Central memory CD4-positive, alpha-beta T cell (primary cell): ENCODE data around the gene MOCS1.

Experiments
- DNase-seq: peaks from one replicate; pipeline ENCODE4 v3.0.0; 2022

The MOCS1 gene

DNA sequence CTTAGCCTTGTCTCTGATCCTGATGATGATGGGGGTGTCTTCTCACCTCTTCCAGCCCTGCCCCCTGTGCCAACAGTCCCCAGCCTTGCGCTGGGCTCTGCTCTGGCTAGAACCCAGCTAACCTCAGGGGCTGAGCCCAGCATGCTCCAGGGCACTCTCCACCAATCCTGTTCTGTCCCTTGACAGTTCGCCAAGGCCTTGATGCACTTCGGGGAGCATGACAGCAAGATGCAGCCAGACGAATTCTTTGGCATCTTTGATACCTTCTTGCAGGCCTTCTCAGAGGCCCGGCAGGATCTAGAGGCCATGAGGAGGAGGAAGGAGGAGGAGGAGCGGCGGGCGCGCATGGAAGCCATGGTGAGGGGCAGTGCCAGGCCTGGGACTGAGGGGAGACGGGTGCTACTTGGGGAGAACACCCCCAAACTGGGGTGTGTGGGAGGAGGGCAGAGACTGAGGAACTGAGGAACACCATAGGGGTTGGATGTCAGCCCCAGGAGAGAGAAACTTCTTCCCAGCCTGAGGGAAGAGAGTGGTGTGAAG lies 33.1 kb downstream of the MOCS1 start:
- no peak for DNase-seq

DNA sequence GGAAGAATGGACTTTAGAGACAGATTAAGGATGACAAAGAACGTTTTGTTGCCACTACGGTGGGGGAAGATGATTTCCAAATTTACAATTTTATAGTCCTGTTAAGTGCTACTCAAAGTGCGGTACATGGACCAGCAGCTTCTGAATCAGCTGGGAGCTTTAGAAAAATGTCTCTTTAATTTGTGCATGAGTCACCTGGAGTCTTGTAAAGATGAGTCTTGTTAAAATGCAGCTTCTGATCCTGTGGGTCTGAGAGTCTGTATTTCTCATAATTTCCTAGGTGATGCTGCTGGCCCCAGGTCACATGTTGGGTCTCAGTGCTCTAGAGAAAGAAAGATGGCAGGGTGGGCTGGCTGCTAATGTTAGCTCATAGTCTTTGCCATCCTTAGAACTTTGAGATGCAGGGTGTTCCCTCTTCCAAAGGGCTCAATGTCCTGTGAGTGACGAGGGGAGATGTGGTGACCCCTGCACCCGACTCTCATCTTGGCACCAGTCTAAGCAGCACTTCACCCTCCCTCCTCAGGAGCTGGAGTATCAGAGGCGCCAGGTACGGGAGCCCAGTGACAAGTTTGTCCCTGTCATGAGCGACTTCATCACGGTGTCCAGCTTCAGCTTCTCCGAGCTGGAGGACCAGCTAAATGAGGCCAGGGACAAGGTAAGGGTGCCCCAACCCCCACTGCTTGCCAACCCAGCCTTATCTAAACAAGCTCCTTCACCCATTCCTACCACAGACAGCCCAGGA lies 34.5 kb downstream of the MOCS1 start:
- no peak for DNase-seq

DNA sequence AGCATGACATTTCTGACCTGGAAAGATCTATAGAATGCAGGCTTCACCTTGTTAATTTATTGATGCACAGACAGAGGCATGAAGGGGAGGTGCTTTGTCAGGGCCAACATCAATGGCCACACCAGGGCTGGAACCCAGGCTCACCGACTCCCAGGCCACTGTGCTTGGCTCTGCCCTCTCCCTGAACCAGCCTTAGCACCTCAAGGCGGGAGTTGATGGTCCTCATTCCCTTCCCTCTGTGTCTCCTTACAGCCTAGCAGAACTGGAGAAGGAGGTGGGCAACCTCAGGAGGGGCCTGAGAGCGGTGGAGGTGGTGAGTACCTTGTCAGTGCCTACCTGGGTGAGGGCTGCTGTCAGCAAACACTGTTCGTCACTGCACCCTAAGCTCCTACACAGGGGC lies 35.6 kb downstream of the MOCS1 start:
- no peak for DNase-seq

DNA sequence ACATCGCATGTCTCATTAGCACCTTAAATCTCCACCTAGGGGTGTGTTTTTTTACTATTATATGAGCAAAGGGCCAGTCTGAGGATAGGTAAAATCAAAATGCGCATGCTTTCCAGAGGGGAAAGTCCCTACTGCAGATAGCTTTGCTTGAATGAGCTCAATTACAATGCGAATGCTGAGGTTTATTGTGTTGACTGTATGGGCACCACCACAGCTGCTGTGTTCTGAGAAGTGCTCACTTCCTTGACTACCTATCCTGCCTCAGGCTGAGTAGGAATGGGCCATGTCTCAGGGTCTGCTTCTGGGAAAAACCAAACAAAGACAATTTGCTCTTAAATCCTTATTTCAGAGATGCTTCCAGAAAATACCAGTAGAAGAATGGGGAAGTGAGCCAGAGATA lies 36.6 kb downstream of the MOCS1 start:
- DNase-seq, result no peak

DNA sequence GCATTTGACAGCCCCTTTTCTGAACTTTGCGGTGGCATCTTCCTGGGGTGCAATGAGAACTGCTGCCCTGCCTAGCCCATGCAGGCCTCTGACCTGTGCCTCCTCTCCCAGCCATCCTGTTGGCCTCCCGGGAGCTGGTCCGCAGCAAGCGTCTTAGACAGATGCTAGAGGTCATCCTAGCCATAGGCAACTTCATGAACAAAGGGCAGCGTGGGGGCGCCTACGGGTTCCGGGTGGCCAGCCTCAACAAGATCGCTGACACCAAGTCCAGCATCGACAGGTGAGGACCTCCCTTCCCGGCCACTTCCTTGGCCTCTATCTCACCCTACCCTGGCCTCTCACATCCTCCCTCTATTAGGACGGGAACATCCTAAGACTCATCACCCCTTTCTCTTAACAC lies 37.6 kb downstream of the MOCS1 start:
- DNase-seq, result no peak

DNA sequence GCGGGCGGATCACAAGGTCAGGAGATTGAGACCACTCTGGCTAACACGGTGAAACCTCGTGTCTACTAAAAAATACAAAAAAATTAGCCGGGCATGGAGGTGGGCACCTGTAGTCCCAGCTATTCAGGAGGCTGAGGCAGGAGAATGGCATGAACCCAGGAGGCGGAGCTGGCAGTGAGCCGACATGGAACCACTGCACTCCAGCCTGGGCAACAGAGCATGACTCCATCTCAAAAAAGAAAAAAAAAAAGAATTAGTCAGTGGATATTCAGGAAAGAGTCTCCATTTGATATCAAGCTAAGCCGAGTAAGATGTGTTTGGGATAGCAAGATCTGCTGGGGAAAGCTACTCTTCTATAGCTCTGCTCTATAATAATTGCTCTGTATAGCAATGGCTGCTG lies 41.0 kb downstream of the MOCS1 start:
- no peak for DNase-seq

DNA sequence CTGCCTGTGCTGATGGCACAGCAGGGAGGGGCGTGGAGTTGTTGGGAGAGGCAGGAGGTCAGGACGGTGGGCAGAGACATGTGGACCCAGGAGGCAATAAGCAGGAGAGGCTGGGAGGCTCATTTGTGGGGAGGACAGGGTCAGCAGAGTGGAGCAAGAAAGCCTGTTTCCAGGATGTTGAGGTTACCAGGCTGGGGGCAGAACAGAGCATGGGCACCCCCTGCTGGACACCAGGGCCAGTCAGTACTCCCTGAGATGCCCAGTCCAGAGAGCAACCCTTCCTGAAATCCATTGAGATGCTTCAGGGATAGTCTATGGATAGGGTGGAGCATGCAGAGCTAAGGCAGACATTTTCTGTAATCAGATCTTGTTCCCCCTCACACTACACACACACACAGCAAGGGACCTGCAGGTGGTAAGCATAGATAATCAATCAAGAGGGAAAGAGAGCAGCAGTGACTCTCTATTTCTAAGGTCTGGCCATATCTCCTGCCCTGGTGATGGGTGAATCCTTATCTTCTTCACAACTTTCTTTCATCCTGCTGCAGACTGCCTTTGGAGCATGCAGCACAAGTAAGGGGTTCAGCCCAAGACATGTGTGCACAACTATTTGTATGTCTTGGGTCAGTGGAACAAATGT lies 41.7 kb downstream of the MOCS1 start:
- DNase-seq, result no peak

DNA sequence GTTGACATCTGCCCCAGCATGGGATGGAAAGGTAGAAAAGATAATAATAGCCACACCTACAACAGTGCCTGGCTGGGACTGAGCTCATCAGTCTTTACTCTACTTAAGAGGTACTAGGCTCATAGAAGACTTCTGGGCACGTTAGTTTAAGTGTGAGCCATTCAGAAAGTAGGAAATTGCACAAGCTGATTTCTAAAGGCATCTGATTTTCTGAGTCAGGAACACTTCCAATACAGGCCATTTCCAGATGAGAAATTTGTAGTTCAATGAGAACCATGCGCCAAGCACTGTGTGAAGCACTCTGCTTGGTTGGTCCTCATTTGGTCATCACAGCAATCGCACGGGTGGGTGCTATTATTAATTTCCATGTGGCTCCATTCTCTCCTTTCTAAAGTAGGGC lies 42.3 kb downstream of the MOCS1 start:
- no peak for DNase-seq

DNA sequence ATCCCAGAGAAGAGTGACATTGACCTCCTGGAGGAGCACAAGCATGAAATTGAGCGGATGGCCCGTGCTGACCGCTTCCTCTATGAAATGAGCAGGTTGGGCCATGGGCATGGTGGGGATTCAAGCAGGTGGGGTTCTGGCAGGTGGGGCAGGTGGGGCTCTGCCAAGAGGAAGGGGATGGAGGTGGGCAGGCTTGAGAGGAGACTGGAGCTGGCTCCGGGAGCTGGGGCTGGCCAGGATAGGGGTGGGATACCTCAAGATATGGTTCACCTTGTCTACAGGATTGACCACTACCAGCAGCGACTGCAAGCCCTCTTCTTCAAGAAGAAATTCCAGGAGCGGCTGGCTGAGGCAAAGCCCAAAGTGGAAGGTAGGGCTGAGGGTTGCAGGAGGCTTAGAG lies 42.9 kb downstream of the MOCS1 start:
- DNase-seq, result no peak

DNA sequence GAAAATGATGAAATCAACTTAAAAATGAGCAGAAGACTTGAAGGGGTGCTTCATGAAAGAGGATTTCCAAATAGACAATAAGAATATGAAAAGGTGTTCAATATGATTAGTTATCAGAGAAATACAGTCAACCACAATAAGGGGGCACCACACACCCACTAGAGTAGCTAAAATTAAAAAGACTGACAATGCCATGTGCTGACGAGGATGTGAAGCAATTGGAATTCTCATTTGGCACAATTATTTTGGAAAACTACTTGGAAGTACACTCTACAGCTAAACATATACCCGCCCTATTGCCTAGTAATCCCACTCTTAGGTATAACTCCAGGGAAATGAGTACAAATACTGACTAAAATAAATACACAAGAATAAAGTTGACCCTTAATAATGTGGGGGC lies 45.0 kb downstream of the MOCS1 start:
- DNase-seq, result no peak

DNA sequence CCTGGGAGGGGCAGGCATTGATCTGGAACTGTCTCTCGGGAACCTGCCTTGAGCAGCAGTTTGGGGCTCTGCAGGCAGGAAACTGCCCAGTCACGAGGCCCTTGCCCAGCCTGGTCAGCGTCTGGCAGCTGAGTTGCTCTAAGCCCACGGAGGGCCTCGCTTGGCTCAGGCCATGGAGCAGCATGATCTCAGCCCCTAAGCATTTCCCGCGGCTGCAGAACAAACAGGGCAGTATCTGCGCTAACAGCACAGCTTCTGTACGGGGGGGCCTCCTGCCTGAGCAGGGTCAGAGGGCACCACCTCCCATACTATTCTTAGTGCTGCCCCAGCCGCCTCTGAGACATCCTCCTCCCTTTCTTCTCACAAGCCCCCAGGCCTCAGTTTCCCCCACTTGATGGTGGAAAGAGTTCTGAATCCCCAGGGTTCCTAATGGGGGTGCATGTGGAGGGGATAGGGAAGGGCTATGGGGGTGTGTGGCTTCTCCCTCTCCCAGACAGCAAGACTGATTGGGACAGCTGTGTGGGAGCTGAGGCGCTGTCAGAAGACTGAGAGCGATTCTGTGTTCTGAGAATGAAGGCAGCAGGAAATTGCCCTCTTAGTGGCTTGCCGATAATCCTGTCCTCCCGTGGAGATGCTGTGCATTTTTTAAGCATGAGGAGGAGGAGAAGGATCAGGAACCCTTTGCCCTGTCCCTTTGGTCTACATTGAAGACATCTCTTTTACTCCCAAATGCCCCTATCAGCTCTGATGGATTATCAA lies 46.4 kb downstream of the MOCS1 start:
- no peak for DNase-seq

DNA sequence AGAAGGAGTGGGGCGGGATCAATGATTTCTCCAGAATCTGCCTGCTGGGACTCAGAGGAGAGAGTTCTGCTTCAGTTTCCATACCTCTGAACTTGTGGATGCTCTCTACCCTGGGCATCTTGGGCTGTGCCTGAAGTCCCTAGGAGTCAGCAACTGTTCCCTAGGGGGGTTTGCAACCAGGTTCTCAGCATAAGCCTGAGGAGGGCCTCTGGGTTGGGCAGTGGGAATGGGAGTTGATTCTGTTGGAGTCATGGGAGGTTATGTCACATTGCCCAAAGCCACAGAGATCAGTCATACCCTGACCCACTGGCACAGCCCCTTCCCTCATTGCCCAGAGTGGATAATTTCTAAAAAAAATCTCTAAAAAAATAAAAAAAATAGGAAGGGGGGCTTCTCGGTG lies 47.4 kb downstream of the MOCS1 start:
- DNase-seq, result no peak

DNA sequence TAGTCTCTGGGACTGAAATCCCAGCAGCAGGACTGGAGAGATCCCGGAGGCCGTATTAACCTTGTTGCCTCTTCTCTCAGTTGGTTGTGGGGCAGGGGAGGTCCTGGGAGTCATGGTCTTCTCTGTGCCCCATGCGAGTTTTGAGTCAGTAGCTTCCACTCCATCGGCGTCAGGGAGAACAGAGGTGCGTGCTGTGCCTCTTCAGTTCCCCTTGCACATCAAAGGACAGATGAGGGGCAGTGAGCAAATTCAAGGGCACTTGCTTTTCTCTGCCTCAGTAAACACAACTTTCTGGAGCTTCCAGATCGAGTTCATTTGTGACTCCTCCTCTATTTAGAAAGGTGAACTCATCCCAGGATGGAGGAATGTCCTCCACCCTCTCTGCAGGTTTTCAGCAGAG lies 48.6 kb downstream of the MOCS1 start:
- DNase-seq, result no peak

DNA sequence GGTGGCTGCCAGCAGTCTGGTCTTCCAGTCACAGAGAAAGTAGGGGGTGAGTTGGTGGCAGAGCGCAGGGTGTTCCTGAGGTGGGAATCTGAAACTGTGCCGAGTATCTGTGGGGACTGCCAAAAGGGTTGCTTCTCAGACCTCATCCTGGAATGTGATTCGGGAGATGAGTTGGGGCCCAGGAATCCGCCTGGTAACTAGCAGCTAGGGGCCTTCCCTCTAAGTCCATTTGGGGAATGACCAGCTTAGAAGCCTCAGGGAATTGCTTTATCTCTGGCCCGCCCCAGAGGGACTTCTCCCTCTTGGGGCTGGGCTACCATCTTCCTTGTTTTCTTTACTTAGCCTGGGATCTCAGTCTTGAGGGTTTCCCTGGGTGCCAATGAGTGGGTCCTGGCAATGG lies 49.6 kb downstream of the MOCS1 start:
- no peak for DNase-seq

DNA sequence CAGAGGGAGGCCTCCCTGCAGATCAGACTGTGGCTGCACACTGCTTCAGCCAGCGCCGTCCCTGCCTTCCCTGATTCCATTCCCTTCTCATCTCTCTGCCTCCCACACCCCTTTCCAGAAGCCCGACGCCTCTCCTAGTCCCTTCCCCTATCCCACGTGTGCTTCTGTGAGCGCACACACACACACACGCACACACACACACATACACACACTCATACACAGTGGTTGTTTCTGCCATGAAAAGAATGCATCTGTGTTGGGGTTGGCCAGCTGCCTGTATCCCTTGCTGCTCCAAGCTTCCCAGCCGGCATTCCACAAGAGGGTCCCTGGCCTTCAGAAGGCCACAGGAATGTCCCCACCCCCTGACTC lies 51.7 kb downstream of the MOCS1 start:
- DNase-seq, result no peak

DNA sequence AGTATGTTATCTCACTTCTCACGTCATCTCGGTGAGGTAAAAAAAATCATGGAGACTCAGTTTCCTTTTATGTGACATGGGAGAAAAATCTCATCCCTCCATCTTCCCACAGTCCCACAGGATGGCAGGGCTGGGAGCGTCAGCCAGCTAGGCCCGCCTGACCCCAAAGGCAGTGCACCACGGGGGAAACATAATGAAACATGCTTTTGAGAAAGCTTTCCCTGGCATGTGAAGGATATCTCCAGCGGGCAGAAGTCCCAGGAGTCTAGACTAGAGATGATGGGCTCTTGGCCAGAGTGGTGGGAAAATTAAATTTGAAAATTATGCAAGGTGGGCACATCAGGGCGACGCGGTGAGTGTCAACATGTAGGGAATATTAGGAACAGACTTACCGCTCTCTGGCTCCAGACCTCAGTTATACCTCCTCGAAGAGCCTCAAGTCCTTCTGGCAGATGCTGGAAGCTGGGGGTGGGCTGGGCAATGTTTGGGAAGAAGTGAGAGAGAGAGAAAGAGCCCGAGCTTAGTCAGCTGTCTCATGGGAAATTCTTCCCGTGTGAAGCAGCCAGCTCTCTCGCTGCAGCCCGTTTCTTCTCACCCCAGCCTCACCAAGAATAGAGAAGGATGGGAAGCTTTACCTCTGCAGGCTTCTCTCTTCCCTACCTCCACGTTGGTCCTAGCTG lies 52.3 kb downstream of the MOCS1 start:
- DNase-seq, result no peak

DNA sequence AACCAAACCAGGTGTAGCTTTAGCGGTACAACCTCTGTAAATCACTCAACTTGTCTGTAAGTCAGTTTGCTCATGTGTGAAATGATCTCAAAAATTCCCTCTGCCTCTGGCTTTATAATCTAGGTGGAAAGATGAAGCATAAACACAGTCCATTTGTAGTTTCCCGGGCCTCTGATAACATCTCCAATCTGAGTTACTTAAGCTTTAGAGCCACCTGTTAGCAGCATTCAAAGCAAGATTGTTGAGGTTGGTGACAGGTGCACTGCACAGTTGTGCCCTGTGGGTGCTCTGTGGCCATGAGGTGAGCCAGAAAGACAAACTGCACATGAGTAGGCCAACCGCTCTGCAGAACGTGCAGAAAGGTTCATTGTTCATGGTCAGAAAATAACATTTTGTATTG lies 53.7 kb downstream of the MOCS1 start:
- DNase-seq, result no peak

DNA sequence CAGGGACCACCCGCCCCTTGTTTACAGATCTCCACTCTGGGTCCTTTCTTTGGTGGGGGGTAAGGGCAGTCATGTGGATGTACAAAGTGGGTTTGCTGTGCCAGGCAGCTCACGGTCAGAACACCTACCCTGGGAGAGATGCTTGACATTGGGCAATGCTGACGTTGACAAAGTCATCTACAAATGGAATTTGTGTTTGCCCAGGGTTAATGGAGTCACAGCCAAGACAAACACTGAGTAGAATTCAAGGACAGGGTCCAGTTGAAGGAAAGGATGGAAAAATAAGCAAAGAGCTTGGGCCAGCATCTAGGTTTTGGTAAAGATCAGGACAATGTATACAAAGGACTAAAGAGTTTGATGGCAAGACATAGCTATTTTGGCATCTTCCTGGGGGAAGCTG lies 54.7 kb downstream of the MOCS1 start:
- DNase-seq, result no peak

DNA sequence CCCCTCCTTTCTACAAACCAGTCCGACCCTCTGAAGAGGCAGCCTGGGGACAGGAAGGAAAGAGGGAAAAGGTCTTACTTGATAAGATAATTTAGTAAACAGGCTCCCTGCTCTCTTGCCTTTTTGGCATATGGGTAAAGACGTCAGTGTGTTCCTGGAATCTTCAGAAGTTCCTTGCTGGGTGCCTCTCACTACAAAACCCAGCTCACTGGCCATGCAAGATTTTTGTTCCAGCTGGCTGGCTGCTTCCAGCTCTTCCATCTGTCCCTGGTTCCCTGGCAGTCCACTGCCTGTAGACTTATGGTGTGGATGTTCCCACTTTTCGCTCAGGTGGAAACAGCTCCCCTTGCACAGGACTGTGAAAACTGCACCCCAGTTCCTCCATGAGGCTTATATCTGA lies 57.4 kb downstream of the MOCS1 start:
- no peak for DNase-seq

DNA sequence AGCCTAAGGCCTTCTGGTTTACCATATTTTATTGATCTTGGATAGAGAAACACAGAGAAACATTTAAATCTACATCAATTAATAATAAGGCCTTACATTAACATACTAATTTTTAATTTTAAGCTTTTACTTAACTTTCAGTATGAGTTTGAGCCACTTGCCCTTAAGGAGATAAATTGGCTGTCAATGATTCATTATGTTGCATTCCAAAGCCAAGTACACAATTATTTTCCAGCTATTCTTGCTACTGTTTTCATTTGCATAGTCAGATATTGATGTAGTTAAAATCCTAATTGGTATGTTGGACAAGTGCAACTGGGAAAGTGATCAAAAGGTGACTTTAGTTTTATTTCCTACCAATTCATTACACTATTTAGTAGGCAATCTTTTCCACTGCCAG lies 58.2 kb downstream of the MOCS1 start:
- no peak for DNase-seq

DNA sequence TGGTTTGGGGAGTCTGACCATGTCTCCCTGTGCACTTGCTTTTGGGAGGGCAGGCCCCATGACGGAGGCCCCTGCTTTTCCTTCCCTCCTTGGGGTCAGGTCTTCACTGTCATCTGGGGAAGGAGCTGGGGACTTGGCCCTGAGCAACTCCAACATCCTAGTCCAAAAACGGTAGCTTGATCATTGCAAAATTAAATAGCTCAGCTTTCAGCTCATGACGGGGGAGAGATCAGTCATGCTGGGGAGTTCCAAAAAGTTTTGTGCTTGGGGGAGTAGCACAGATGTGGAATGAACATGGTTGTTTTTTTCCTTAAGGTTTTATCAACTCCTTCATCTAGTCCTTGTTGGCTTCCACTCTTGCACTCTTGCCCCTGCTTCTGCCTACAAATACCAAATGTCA lies 60.8 kb downstream of the MOCS1 start:
- DNase-seq, result no peak

DNA sequence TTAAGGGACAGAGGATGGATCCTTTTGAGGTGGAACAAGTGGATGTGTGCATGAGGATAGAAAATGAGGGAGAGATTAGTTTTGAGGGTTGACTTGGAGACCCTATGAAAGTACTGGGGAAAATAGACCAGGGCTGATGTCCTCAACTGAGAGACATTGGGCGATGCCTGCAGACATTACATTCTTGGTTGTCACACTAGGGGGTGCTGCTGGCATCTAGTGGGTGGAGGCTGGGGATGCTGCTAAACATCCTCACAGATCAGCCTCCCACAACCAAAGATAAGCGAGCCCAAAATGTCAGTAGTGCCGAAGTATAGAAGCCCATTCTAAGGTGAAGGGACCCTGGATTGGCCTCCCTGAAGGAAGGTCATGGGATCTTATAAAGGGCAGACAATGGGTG lies 63.3 kb downstream of the MOCS1 start:
- DNase-seq, result no peak

DNA sequence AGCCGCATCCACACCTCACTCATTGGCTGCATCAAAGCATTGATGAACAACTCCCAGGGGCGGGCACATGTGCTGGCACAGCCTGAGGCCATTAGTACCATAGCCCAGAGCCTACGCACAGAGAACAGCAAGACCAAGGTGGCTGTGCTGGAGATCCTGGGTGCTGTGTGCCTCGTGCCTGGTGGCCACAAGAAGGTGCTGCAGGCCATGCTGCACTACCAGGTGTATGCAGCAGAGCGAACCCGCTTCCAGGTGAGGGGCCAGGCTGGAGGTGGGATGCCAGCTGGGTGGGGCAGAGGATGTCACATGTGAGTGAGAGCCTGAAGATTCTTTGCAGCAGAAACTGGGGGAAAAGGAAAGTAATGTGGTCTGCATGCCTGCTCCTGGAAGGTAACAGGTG lies 66.7 kb downstream of the MOCS1 start:
- DNase-seq, result no peak
